Brain microvascular endothelial cell (primary cell): ENCODE data around the gene SHC3.

Experiments used
- DNase-seq: peaks from one replicate; pipeline ENCODE4 v3.0.0-alpha.2; 2020
- H3K27ac ChIP-seq: fragments of 250-450 bp; sonication (Bioruptor Pico); 2 replicates; pipeline ENCODE4 v1.5.1; 2020; ENCODE audit warnings: mild to moderate bottlenecking, moderate library complexity
- H3K27me3 ChIP-seq: fragments of 250-450 bp; sonication (Bioruptor Pico); replicated peaks from 2 replicates; pipeline ENCODE4 v1.5.1; 2020; ENCODE audit warnings: mild to moderate bottlenecking
- H3K36me3 ChIP-seq: fragments of 250-450 bp; sonication (Bioruptor Pico); replicated peaks from 2 replicates; pipeline ENCODE4 v1.5.1; 2020; ENCODE audit warnings: mild to moderate bottlenecking
- H3K4me3 ChIP-seq: 2 replicates; pipeline ENCODE4 v1.5.1; 2011; ENCODE audit warnings: low read depth, mild to moderate bottlenecking, control low read depth, low read length, moderate library complexity
- in situ Hi-C: cut with HindIII; loops from 2 replicates; pipeline ENCODE4 v1.10.0; 2017; ENCODE audit warnings: low sequenced_read_pairs, low pct_ligation_motif_present
- TF ChIP-seq, protein P1 (sequence below): IDR thresholded peaks from 2 replicates; pipeline ENCODE4 v1.5.1; 2011; ENCODE audit warnings: low read depth, mild to moderate bottlenecking, moderate library complexity, low read length, control low read depth, inconsistent platforms; ENCODE audit errors: missing control alignments

Gene SHC3

DNA sequence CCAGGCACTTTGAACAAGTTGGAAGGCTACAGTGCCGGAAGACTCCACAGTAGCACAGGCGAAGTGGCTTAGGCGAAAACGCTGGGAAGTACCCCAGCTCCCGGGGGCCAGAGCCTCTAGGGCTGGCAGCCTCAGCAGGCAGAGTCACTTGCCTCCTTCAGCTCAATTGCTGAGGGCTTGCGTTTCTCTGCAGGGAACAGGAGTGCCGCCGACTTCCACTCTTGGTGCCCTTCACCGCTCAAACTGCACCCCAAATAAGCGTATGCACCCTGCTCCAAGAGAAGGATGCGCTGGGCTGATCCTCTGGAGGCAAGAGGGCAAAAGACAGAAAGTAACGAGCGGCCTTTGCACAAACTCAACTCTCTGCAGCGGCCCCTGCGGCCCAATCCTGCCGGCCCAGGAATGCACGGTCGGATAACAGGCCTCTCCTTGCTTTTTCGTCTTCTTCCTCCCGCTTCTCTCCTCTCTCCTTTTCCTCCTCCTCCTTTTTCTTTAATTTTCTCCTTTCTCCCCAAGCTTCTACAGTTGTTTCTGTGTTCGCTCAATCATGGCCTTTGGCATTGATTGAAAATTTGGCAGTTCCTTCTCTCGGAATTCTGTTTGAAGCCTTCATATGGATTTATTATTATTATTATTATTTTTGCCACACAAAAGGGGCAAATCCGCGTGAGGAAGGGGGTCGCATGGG is 188.4 kb downstream of the SHC3 start:
- in situ Hi-C loops: no loop called here
- no peak for DNase-seq
- Histone ChIP-seq H3K36me3 (peaks cover 20% of the 10 kb centered on the region), H3K4me3 (peak overlapping the region; percentile 97), H3K27ac (no peak overlapping the region), H3K27me3 (no peaks in the 10 kb centered on the region)
- TF ChIP-seq, protein P1, sequence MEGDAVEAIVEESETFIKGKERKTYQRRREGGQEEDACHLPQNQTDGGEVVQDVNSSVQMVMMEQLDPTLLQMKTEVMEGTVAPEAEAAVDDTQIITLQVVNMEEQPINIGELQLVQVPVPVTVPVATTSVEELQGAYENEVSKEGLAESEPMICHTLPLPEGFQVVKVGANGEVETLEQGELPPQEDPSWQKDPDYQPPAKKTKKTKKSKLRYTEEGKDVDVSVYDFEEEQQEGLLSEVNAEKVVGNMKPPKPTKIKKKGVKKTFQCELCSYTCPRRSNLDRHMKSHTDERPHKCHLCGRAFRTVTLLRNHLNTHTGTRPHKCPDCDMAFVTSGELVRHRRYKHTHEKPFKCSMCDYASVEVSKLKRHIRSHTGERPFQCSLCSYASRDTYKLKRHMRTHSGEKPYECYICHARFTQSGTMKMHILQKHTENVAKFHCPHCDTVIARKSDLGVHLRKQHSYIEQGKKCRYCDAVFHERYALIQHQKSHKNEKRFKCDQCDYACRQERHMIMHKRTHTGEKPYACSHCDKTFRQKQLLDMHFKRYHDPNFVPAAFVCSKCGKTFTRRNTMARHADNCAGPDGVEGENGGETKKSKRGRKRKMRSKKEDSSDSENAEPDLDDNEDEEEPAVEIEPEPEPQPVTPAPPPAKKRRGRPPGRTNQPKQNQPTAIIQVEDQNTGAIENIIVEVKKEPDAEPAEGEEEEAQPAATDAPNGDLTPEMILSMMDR: no peak

DNA sequence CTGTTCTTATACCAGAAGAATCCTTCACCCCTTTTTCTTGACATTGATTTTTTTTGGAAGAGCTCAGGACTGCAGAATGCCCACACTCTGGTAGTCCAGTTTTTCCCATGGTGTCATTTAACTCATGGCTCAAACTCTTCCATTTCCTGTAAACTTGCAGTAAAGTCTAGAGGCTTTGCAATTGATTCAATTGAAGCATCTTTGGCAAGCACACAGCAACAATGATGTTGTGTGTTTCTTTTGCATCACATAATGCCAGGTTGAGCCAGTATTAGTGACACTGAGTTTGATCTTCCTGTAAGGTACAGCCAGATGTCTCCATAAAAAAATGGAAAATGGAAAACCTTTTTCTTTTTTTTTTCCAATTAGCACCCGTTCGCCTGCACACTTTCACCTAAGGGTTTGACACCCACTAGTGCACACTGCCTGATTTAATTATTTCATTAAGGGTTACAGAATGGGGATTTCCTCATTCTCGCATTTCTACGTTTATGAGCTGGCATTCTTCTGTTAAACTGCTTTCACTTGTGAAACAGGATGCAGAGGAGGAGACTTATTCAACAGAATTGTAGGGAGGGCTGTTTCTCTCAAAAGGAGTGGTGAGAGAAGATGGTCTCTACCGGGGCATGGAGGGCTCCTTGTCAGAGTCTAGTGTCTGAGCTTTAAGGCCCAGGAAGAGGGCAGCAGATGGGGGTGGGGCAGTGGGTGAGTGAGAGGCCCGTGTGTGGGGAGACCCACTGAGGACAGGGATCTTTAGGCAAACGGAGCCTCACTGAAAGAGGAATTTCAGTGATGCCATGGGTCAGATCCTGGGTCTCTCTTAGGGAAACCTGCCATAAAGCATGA is 189.6 kb downstream of the SHC3 start:
- TF ChIP-seq, protein P1: no peak
- Histone ChIP-seq H3K4me3 (no peak overlapping the region), H3K36me3 (peaks cover 9% of the 10 kb centered on the region), H3K27ac (peak overlapping the region; percentile 16), H3K27me3 (no peaks in the 10 kb centered on the region)
- no peak for DNase-seq
- in situ Hi-C loops: no loop called here

DNA sequence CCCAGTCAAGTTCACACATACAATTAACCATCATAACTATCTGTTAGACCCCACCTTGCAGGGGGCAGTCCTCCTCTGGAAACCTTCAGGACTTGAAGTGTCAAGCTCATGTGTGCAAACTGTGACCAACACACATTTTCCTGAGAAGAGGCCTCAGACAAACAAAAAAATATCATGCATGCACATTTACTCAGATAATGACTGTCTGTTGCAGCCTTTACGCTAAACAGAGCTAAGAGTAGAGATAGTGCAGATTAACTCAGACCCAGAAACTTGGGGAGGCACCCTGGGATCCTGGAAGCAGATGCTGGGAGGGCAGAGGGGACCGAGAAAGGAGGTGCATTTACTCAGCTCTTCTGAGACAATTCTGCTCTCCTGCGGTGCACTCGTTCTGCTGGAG is 191.0 kb downstream of the SHC3 start:
- Histone ChIP-seq H3K36me3 (no peaks in the 10 kb centered on the region), H3K4me3 (no peak overlapping the region), H3K27ac (no peak overlapping the region), H3K27me3 (no peaks in the 10 kb centered on the region)
- TF ChIP-seq, protein P1: no peak
- DNase-seq: no peak
- in situ Hi-C loops: no loop called here

DNA sequence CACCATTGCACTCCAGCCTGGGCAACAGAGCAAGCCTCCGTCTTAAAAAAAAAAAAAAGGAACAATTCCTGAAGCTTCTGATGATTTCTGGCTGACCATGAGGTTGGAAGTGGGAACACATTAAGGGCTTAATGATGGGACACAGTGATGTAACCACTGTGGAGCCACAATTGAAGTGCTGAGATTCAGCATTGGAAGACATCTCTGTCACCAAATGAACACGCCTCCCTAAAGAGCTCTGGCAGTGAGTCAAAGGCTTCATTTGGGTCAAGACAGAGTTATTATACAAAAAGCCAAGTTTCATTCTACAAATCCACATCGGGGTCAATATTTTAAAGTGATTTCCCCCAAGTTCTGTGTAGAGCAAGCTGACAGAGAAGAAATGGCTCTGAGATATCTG is 191.8 kb downstream of the SHC3 start:
- H3K27me3 ChIP-seq: no peaks in the 10 kb centered on the region
- H3K27ac ChIP-seq: no peak overlapping the region
- TF ChIP-seq, protein P1: no peak
- in situ Hi-C loops: no loop called here
- no peak overlapping the region for H3K4me3 ChIP-seq
- no peak for DNase-seq
- no peaks in the 10 kb centered on the region for H3K36me3 ChIP-seq

DNA sequence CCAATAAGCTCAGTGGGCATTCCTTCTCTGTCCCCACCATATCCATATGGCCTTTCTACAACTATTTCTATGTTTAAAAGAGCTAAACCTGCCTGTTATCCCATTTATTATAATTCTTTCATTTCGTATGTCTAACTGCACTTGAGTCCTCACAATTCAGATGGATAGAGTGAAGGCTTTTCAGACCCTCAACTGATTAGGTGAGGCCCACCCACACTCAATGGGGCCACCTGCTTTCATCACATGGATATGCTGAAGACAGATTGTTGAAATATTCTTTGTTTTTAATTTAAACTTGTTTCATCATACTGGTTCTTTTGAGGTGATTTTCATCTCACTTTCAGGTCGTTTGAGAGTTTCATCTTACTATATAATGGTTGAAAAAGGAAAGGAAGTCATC is 193.0 kb downstream of the SHC3 start:
- H3K4me3 ChIP-seq: no peak overlapping the region
- H3K36me3 ChIP-seq: no peaks in the 10 kb centered on the region
- in situ Hi-C loops: no loop called here
- TF ChIP-seq, protein P1: no peak
- no peak overlapping the region for H3K27ac ChIP-seq
- H3K27me3 ChIP-seq: no peaks in the 10 kb centered on the region
- no peak for DNase-seq
